NCI-H1092 treated with DMSO at 0.1 percent for 48 hours (cell line): ENCODE results near the gene S1PR4.
A peak's percentile ranks its signal among the peaks of the same experiment; 100 is the strongest.
"Not testable (repeated sequence)": the region's sequence is repeated elsewhere in the genome, so short reads cannot be mapped to it uniquely, and the experiment has no call there.

Experiments used
- DNase-seq: peaks from one replicate; lab custom pipeline; 2025; lab: John Stamatoyannopoulos, UW

Gene S1PR4

GRCh38 chr19:3179739-3180293 is 1.2 kb downstream of the S1PR4 start:
- DNase-seq, result no peak

- DNase-seq, result no peak
Measured at GRCh38 chr19:3183721-3184641, 5.4 kb downstream of the S1PR4 start.

GRCh38 chr19:3184847-3185460 is 6.4 kb downstream of the S1PR4 start:
- no peak for DNase-seq

GRCh38 chr19:3185461-3186159 is 7.0 kb downstream of the S1PR4 start, which contains the start of gene NCLN:
Gene NCLN (plus strand): TSS chr19:3185930. CDS start chr19:3186031, 101 bp downstream.
- DNase-seq, result peak; percentile 99

GRCh38 chr19:3186160-3186688 is 7.7 kb downstream of the S1PR4 start:
- DNase-seq, result no peak

- no peak for DNase-seq
Measured at GRCh38 chr19:3186891-3187661, 8.5 kb downstream of the S1PR4 start.

- DNase-seq, result no peak
Measured at GRCh38 chr19:3187662-3188511, 9.3 kb downstream of the S1PR4 start.

GRCh38 chr19:3188627-3189596 is 10.3 kb downstream of the S1PR4 start:
- DNase-seq, result no peak

GRCh38 chr19:3189702-3190469 is 11.3 kb downstream of the S1PR4 start:
- no peak for DNase-seq

GRCh38 chr19:3190470-3190770 is 11.9 kb downstream of the S1PR4 start:
- no peak for DNase-seq

- no peak for DNase-seq
Measured at GRCh38 chr19:3190921-3191805, 12.6 kb downstream of the S1PR4 start.

GRCh38 chr19:3191806-3192104 is 13.2 kb downstream of the S1PR4 start:
- not testable (repeated sequence) for DNase-seq

- no peak for DNase-seq
Measured at GRCh38 chr19:3192228-3192635, 13.7 kb downstream of the S1PR4 start.

- DNase-seq, result no peak
Measured at GRCh38 chr19:3192684-3193083, 14.1 kb downstream of the S1PR4 start.

GRCh38 chr19:3193256-3194105 is 14.9 kb downstream of the S1PR4 start:
- no peak for DNase-seq
